Esophagus squamous epithelium (tissue), 4 donors: ENCODE data around the gene PPP2R5B.

Experiments
- POLR2A ChIP-seq, 4 donors: fragments of 450-650 bp; IDR thresholded peaks; one replicate each; pipeline ENCODE4 v1.6.1; 2017; ENCODE audit warnings: antibody characterized with exemption in 4 of 4, mild to moderate bottlenecking in 4 of 4, moderate library complexity in 3 of 4
- TF ChIP-seq, protein P1 (sequence below), 6 experiments: fragments of 450-650 bp in 4 of 6; fragments of 200-600 bp in 2 of 6; sonication (generic) in 2 of 6; IDR thresholded peaks; one replicate each; pipeline ENCODE4 v1.5.1; 2016 to 2019; ENCODE audit warnings: antibody characterized with exemption in 6 of 6, mild to moderate bottlenecking in 4 of 6, moderate library complexity in 4 of 6

DNA sequence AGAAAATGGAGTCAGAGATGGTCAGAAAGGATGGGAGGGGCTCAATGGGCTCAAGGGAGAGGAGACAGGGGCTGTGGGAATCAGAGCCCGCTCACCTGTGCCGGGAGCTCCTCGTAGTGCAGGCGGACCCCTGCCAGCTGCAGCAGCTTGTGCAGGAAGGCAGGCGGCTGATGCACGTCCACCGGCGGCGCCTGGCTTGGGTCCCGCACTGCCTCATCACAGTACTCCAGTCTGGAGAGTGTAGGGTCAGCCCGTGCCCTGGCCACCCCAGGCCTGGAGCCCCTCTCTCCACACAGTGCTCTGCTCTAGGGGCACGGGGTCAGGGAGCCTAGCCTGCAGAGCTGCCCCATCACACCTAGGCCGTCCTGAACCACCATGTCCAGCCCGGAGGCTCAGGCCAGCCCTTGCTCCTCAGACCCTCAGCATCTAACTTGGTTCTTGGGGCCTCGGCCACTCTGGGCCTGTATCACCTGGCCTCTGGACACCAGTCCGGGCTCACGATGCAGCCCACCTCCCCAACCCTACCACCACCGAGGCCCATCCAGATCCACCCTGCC, 11.2 kb upstream of the PPP2R5B start:
- TF ChIP-seq, protein P1, sequence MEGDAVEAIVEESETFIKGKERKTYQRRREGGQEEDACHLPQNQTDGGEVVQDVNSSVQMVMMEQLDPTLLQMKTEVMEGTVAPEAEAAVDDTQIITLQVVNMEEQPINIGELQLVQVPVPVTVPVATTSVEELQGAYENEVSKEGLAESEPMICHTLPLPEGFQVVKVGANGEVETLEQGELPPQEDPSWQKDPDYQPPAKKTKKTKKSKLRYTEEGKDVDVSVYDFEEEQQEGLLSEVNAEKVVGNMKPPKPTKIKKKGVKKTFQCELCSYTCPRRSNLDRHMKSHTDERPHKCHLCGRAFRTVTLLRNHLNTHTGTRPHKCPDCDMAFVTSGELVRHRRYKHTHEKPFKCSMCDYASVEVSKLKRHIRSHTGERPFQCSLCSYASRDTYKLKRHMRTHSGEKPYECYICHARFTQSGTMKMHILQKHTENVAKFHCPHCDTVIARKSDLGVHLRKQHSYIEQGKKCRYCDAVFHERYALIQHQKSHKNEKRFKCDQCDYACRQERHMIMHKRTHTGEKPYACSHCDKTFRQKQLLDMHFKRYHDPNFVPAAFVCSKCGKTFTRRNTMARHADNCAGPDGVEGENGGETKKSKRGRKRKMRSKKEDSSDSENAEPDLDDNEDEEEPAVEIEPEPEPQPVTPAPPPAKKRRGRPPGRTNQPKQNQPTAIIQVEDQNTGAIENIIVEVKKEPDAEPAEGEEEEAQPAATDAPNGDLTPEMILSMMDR (IDR thresholded peaks at IDR 0.05): no peak
- TF ChIP-seq POLR2A (IDR thresholded peaks at IDR 0.05): no peak
